COR-L47 (cell line): ENCODE results near the gene BAIAP2.
A peak's percentile ranks its signal among the peaks of the same experiment; 100 is the strongest.

Experiments used
- DNase-seq: peaks from one replicate; lab custom pipeline; 2025; lab: John Stamatoyannopoulos, UW

BAIAP2 gene

GRCh38 chr17:81109957-81110356 lies 75.0 kb downstream of the BAIAP2 start:
- DNase-seq = no peak

- peak; percentile 8 for DNase-seq
Measured at GRCh38 chr17:81110488-81111040, 75.6 kb downstream of the BAIAP2 start.

GRCh38 chr17:81111066-81111465 lies 76.1 kb downstream of the BAIAP2 start:
- no peak for DNase-seq

GRCh38 chr17:81112450-81112849 lies 77.5 kb downstream of the BAIAP2 start:
- DNase-seq = no peak

GRCh38 chr17:81113158-81113724 lies 78.3 kb downstream of the BAIAP2 start:
- no peak for DNase-seq

- DNase-seq = no peak
Measured at GRCh38 chr17:81114351-81115093, 79.6 kb downstream of the BAIAP2 start.

GRCh38 chr17:81115219-81115618 lies 80.3 kb downstream of the BAIAP2 start:
- no peak for DNase-seq

GRCh38 chr17:81115749-81116464 lies 81.0 kb downstream of the BAIAP2 start:
- no peak for DNase-seq

- no peak for DNase-seq
Measured at GRCh38 chr17:81116704-81117103, 81.8 kb downstream of the BAIAP2 start.

GRCh38 chr17:81117672-81118198 lies 82.8 kb downstream of the BAIAP2 start:
- no peak for DNase-seq

GRCh38 chr17:81118308-81119221 lies 83.6 kb downstream of the BAIAP2 start:
- DNase-seq = no peak

- peak; percentile 39 for DNase-seq
Measured at GRCh38 chr17:81119223-81120148, 84.5 kb downstream of the BAIAP2 start.

- DNase-seq = no peak
Measured at GRCh38 chr17:81120149-81120484, 85.2 kb downstream of the BAIAP2 start.

- DNase-seq = no peak
Measured at GRCh38 chr17:81120695-81121621, 86.0 kb downstream of the BAIAP2 start.

GRCh38 chr17:81121841-81122733 lies 87.1 kb downstream of the BAIAP2 start:
- DNase-seq = no peak

- no peak for DNase-seq
Measured at GRCh38 chr17:81123052-81124048, 88.4 kb downstream of the BAIAP2 start.

GRCh38 chr17:81124377-81124776 lies 89.4 kb downstream of the BAIAP2 start:
- DNase-seq = no peak
